Pancreas (tissue), 10 donors: ENCODE data around the gene TIMP3. TPM values are rescaled to one million over a fixed set of nuclear protein-coding genes. Genes with fewer than 3 reads are reported as not detected.

Experiments used
- ATAC-seq, 4 donors: fragments of 200-7000 bp; cut with Tn5 transposase; one replicate each; pipeline versions ENCODE4 v1.8.0 to v1.9.1; 2020; ENCODE audit warnings: mild to moderate bottlenecking in 4 of 4, moderate library complexity in 4 of 4
- DNase-seq, 6 donors: peaks; one replicate each; pipeline ENCODE4 v3.0.0-alpha.2; 2020
- FAIRE-seq: peaks from 2 replicates; lab custom pipeline; 2012; peaks lifted over from hg19 to GRCh38; lab: Jason Lieb, UNC
- H3K27ac ChIP-seq, 4 donors: fragments of 200-600 bp; sonication (generic); 1 replicate in 3 of 4; 2 replicates in 1 of 4; pipeline versions ENCODE4 v1.5.0 to v1.8.0; 2020
- H3K27me3 ChIP-seq, 4 donors: fragments of 200-600 bp; one replicate each; pipeline ENCODE4 v1.8.0; 2021
- H3K36me3 ChIP-seq, 3 donors: fragments of 200-600 bp; sonication (generic) in 1 of 3; one replicate each; pipeline versions ENCODE4 v1.5.0 to v1.8.0; 2020 to 2021
- H3K4me1 ChIP-seq, 3 donors: fragments of 200-600 bp; one replicate each; pipeline ENCODE4 v1.8.0; 2021
- H3K4me3 ChIP-seq, 4 donors: fragments of 200-600 bp; sonication (generic) in 2 of 4; one replicate each; pipeline versions ENCODE4 v1.5.0 to v1.8.0; 2020 to 2021
- H3K9me3 ChIP-seq, 4 donors: fragments of 200-600 bp; one replicate each; pipeline ENCODE4 v1.8.0; 2021
- WGBS, 2 donors: extraction: QIAGEN DNeasy Blood & Tissue Kit; methylation state at CpG; one replicate each; pipeline ENCODE4 v1.1.7; 2013; 5-methylcytosine and 5-hydroxymethylcytosine counted together
- intact Hi-C, 3 donors: fragments of 100-400 bp; cut with DNase I; formaldehyde crosslinking; loops; one replicate each; pipeline versions ENCODE4 v1.11.1 to v1.14.2; 2022
- polyA plus RNA-seq, 2 donors: library from polyadenylated mRNA; stranded (reverse); fragments of 200-250 nt; gene quantifications; one replicate each; pipeline ENCODE4 v1.2.3, GENCODE V29; 2013
- total RNA-seq, 6 donors: library from RNA; stranded (reverse); fragmentation: NEBNext Ultra II Directional in 4 of 6; extraction: Animal tissue kit (Norgen Biotek cat#: 25700) in 4 of 6; gene quantifications; one replicate each; pipeline versions ENCODE4 v1.2.1 to v1.2.4, GENCODE V29; 2021 to 2023
- TF ChIP-seq, protein P1 (sequence below), 4 donors: fragments of 200-600 bp; sonication (generic) in 3 of 4; IDR thresholded peaks; one replicate each; pipeline versions ENCODE4 v1.5.0 to v1.8.0; 2021; ENCODE audit warnings: antibody characterized with exemption in 4 of 4
- donor health status: healthy with polysubstance abuse.
- donor health status: DM: no; HTN: no; CAD: no; lungs with moderate emphysema.
- donor health status: DM: no; HTN: no; CAD: no.
- donor health status: control.
- donor health status: control.
- donor health status: Bipolar disorder and iron deficiency.
- donor health status: DM: yes; HTN: yes; CAD: no.
- donor health status: DM: no; HTN: no; CAD: no.
- donor health status: DM: no; HTN: no; CAD: no.
- donor health status: DM: yes; HTN: yes; CAD: no.

The TIMP3 gene
- total and polyA plus RNA-seq, 8 donors, result 14.0 to 87.0 (median 48.2) TPM

DNA sequence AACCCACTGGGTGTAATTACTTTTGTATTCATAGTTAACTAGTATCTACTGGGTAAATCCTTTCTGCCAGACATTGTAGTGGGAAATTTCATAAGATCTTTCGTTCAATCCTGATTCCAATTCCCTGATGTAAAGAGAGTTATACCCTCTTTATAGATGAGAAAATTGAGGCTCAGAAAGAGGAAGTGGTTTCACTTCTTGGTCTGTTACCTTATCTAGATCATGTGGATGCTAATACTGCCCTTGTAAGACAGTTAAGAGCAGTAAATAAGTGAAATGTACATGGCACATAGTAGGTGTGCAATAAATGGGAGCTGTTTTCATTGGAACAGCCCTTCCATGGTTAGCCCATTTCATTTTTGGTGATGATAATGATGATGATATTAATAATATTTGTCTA lies 46.7 kb downstream of the TIMP3 start:
- WGBS, 2 donors, result 25 to 61% methylated on average over 1 of the region's 1 CpG
- DNase-seq (no peak), FAIRE-seq (no peak), ATAC-seq (no peak)
- no peak overlapping the region for H3K4me3 ChIP-seq
- H3K36me3 ChIP-seq, result no peaks in the 10 kb centered on the region
- H3K4me1 ChIP-seq, result no peaks in the 10 kb centered on the region
- no peaks in the 10 kb centered on the region for H3K9me3 ChIP-seq
- H3K27ac ChIP-seq, result no peak overlapping the region
- TF ChIP-seq, protein P1, sequence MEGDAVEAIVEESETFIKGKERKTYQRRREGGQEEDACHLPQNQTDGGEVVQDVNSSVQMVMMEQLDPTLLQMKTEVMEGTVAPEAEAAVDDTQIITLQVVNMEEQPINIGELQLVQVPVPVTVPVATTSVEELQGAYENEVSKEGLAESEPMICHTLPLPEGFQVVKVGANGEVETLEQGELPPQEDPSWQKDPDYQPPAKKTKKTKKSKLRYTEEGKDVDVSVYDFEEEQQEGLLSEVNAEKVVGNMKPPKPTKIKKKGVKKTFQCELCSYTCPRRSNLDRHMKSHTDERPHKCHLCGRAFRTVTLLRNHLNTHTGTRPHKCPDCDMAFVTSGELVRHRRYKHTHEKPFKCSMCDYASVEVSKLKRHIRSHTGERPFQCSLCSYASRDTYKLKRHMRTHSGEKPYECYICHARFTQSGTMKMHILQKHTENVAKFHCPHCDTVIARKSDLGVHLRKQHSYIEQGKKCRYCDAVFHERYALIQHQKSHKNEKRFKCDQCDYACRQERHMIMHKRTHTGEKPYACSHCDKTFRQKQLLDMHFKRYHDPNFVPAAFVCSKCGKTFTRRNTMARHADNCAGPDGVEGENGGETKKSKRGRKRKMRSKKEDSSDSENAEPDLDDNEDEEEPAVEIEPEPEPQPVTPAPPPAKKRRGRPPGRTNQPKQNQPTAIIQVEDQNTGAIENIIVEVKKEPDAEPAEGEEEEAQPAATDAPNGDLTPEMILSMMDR (IDR thresholded peaks at IDR 0.05), result no peak
- intact Hi-C loops, result no loop called here
- peaks cover 0 to 12% (median 0%) of the 10 kb centered on the region in 4 donors for H3K27me3 ChIP-seq

DNA sequence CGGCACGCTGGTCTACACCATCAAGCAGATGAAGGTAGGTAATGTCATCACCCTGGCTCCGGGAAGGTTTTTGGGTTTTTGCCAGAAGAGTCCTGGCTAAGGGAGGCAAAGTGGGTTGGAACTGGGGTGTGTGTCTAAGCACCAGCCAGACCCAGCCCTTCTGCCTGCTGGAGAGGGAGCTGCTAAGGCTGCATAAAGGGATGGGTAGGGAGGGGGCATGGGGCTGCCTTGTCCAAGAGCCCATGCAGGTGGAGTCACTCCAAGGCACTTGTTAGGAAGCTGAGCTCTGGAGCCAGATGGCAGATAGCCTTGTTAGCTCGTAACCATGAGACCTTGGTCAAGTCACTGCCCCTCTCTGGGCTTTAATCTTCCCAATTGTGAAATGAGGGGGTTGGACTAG lies 48.0 kb downstream of the TIMP3 start:
- Histone ChIP-seq H3K9me3 (no peaks in the 10 kb centered on the region), H3K4me1 (no peaks in the 10 kb centered on the region), H3K27me3 (peaks cover 0 to 12% (median 0%) of the 10 kb centered on the region in 4 donors), H3K36me3 (no peaks in the 10 kb centered on the region), H3K27ac (no peak overlapping the region), H3K4me3 (no peak overlapping the region)
- ATAC-seq (no peak), DNase-seq (no peak), FAIRE-seq (no peak)
- intact Hi-C loops, result no loop called here
- TF ChIP-seq, protein P1 (IDR thresholded peaks at IDR 0.05), result no peak
- WGBS, 2 donors, result 67 to 72% methylated on average over 4 of the region's 4 CpGs

DNA sequence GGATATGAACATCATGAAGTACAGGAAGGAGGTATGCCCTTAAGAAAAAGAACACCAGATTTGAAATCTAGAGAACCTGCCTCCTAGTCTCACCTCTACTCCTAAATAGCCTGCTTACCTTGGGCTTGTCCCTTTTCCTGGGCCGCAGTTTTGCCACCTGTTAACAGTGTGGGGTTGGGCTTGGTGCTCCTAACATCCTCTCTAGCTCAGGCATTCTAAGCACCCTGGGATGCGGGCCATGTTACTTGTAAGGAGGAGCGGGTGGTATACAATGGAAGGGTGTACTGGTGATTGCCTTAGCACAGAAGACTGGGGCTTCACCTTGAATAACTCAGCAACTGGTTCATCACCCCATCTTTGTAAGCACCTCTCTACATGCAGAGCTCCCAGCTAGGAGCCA lies 48.7 kb downstream of the TIMP3 start:
- TF ChIP-seq, protein P1 (IDR thresholded peaks at IDR 0.05), result no peak
- Histone ChIP-seq H3K27me3 (peaks cover 0 to 15% (median 0%) of the 10 kb centered on the region in 4 donors), H3K4me3 (no peak overlapping the region), H3K36me3 (no peaks in the 10 kb centered on the region), H3K27ac (no peak overlapping the region), H3K9me3 (no peaks in the 10 kb centered on the region), H3K4me1 (no peaks in the 10 kb centered on the region)
- ATAC-seq (no peak), DNase-seq (no peak), FAIRE-seq (no peak)
- WGBS, 2 donors, result 71 to 81% methylated on average over 3 of the region's 3 CpGs
- intact Hi-C loops, result no loop called here

DNA sequence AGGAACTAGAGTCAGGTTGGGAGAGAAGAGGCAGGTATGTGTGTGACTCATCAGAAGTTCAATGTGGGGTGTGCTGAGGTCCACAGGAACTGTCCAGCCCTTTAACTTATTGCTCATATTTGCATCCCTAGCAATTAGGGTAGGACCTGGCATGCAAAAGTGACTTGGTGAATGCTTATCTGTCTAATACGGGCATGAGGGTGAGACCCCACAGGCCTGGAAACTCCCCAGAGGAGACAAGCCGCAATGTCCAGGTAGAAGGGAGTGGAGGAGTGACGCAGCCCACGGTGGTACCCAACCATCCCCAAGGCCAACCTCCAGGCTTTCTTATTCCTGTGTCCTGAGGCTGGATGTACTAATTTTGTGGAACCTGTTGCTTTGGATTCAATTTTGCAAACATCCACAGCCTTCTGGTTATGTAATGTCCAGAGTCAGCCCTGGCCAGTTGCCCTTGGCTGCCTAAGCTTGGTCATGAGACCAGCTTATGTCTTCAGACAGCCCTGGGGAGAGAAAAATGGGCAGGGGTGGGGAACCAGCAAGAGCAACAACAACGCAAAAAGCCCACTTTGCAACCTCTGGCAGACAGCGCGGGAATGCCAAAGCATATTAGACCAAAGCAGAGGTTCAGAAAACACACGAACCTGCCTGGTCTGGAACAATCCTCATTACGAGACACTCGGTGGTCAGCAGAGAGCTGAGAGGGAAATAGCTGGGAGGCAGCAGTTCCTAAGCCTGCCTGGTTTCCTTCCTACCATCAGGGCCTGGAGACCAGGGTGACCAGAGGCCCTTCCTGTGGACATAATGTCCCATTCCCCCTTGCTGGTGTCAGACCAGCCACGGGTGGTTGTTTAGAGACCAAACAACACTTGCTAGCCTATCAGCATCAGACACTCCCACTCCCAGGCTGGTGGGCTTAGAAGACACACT lies 49.3 kb downstream of the TIMP3 start:
- Histone ChIP-seq H3K27me3 (peaks cover 0 to 18% (median 0%) of the 10 kb centered on the region in 4 donors), H3K4me3 (no peak overlapping the region), H3K36me3 (no peaks in the 10 kb centered on the region), H3K4me1 (no peaks in the 10 kb centered on the region), H3K9me3 (no peaks in the 10 kb centered on the region), H3K27ac (no peak overlapping the region)
- ATAC-seq (peak in 3 of 4 donors; percentile 37 to 52 (median 48)), FAIRE-seq (no peak), DNase-seq (peak in 1 of 6 donors; percentile 33)
- WGBS, 2 donors, result 65 to 74% methylated on average over 11 of the region's 11 CpGs
- intact Hi-C loops, result no loop called here
- TF ChIP-seq, protein P1 (IDR thresholded peaks at IDR 0.05), result no peak
